Measurements from ENCODE around the gene POU2AF1.

Gene POU2AF1

DNA sequence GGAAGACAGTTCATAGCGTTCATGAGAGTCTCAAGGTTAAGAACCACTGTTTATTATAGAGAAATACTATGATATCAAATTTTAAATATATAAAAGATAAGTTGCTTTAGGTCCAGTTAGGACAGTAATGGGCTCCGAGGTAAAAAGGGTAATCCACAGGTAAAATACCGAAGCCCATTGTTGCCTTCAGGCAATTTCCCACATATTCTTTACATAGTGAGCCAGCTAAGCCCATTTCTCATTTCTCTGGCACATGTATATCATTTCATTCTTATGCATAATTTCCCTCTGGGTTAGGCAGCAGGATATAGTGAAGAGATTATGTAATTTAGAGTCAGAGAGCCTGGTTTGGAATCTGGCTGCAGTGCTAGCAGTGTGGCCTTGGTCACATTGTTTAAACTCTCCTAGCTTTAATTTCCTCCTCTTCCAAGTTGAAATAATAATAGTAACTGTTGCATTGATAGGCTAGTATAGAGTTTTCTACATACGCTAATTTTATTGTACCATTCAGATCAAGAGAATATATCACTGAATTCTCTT, 7.6 kb upstream of the POU2AF1 start:
- Histone ChIP-seq H3K4me3 (ENCODE audit: low read length, poor library complexity, severe bottlenecking) (no peak overlapping the region), H3K4me1 (ENCODE audit: insufficient read depth, low read length, poor library complexity, severe bottlenecking) (peaks cover 40% of the 10 kb centered on the region)

DNA sequence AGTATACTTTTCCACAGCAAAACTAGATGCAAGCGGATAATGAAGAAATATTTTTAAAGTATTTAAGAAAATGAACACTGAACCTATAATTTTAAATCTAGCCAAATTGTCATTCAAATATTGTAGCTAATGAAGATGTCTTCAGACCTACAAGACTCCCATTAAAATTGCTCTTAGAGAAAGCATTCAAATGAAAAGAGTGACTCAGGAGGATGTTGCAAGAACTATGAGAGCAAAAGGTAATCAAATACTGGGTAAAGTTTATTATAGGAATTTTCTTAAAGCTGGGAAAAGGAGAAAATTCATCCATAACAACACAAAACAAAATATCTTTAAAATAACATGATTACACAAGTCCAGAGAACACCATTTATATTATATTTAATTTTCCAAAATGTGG, 5.4 kb upstream of the POU2AF1 start:
- peaks cover 40% of the 10 kb centered on the region for H3K4me1 ChIP-seq (ENCODE audit: insufficient read depth, low read length, poor library complexity, severe bottlenecking)

More for the DNA sequence above, 7.6 kb upstream of the POU2AF1 start:
- H3K27me3 ChIP-seq (ENCODE audit: insufficient read depth, low read length, poor library complexity, severe bottlenecking): no peaks in the 10 kb centered on the region
- H3K79me2 ChIP-seq (ENCODE audit: insufficient read depth, low read length): no peaks in the 10 kb centered on the region
- H2AFZ ChIP-seq (ENCODE audit: low read length): no peak overlapping the region
- H3K36me3 ChIP-seq (ENCODE audit: insufficient read depth, low read length): no peaks in the 10 kb centered on the region
- H3K9me2 ChIP-seq (replicated peaks; ENCODE audit: low read depth, low read length): no peaks in the 10 kb centered on the region
- no peaks in the 10 kb centered on the region for H3F3A ChIP-seq (ENCODE audit: low read depth)
- TF ChIP-seq, protein P1, sequence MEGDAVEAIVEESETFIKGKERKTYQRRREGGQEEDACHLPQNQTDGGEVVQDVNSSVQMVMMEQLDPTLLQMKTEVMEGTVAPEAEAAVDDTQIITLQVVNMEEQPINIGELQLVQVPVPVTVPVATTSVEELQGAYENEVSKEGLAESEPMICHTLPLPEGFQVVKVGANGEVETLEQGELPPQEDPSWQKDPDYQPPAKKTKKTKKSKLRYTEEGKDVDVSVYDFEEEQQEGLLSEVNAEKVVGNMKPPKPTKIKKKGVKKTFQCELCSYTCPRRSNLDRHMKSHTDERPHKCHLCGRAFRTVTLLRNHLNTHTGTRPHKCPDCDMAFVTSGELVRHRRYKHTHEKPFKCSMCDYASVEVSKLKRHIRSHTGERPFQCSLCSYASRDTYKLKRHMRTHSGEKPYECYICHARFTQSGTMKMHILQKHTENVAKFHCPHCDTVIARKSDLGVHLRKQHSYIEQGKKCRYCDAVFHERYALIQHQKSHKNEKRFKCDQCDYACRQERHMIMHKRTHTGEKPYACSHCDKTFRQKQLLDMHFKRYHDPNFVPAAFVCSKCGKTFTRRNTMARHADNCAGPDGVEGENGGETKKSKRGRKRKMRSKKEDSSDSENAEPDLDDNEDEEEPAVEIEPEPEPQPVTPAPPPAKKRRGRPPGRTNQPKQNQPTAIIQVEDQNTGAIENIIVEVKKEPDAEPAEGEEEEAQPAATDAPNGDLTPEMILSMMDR (conservative IDR thresholded peaks at IDR 0.05; ENCODE audit: low read length): no peak
- no peak for TF ChIP-seq EZH2phosphoT487 (IDR thresholded peaks at IDR 0.05; ENCODE audit: borderline replicate concordance)
- no peaks in the 10 kb centered on the region for H3K9me3 ChIP-seq (ENCODE audit: insufficient read depth, low read depth, low read length)
- no peak overlapping the region for H3K9ac ChIP-seq (ENCODE audit: low read depth, low read length, poor library complexity, severe bottlenecking)
- no peak overlapping the region for H3K4me2 ChIP-seq (ENCODE audit: low read depth, low read length, poor library complexity, severe bottlenecking)
- H4K20me1 ChIP-seq (ENCODE audit: insufficient read depth, low read length, poor library complexity, severe bottlenecking): no peaks in the 10 kb centered on the region

DNA sequence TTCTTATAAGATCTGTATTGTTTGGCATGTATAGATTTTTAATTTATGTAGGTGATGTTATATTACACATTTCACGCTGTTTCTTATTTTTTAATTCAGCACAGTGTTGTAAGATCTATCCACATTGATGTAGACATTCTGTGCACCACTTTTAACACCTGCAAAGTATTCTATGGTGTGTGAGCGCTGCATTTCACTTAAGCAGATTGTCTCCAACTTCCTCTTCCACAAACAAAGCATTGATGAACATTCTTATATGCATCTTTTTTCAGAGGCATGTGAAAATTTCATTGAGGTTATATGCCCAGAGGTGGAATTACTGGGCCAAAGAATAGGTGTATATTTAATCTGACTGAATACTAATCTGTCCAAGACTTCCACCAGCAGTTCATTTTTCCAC, 3.4 kb upstream of the POU2AF1 start:
- no peak overlapping the region for H3K4me2 ChIP-seq (ENCODE audit: low read depth, low read length, poor library complexity, severe bottlenecking)
- H4K20me1 ChIP-seq (ENCODE audit: insufficient read depth, low read length, poor library complexity, severe bottlenecking): no peaks in the 10 kb centered on the region
- TF ChIP-seq, protein P1 (conservative IDR thresholded peaks at IDR 0.05; ENCODE audit: low read length): no peak
- no peak for TF ChIP-seq EZH2phosphoT487 (IDR thresholded peaks at IDR 0.05; ENCODE audit: borderline replicate concordance)
- H3K9me2 ChIP-seq (replicated peaks; ENCODE audit: low read depth, low read length): no peaks in the 10 kb centered on the region
- no peak overlapping the region for H2AFZ ChIP-seq (ENCODE audit: low read length)
- peaks cover 11% of the 10 kb centered on the region for H3K79me2 ChIP-seq (ENCODE audit: insufficient read depth, low read length)
- no peak overlapping the region for H3K9ac ChIP-seq (ENCODE audit: low read depth, low read length, poor library complexity, severe bottlenecking)
- peaks cover 35% of the 10 kb centered on the region for H3K4me1 ChIP-seq (ENCODE audit: insufficient read depth, low read length, poor library complexity, severe bottlenecking)
- no peaks in the 10 kb centered on the region for H3K27me3 ChIP-seq (ENCODE audit: insufficient read depth, low read length, poor library complexity, severe bottlenecking)
- H3F3A ChIP-seq (ENCODE audit: low read depth): no peaks in the 10 kb centered on the region
- no peak overlapping the region for H3K4me3 ChIP-seq (ENCODE audit: low read length, poor library complexity, severe bottlenecking)
- H3K9me3 ChIP-seq (ENCODE audit: insufficient read depth, low read depth, low read length): no peaks in the 10 kb centered on the region
- H3K36me3 ChIP-seq (ENCODE audit: insufficient read depth, low read length): no peaks in the 10 kb centered on the region

More for the DNA sequence above, 5.4 kb upstream of the POU2AF1 start:
- H3K4me2 ChIP-seq (ENCODE audit: low read depth, low read length, poor library complexity, severe bottlenecking): no peak overlapping the region
- no peaks in the 10 kb centered on the region for H3K36me3 ChIP-seq (ENCODE audit: insufficient read depth, low read length)
- H3K9me2 ChIP-seq (replicated peaks; ENCODE audit: low read depth, low read length): no peaks in the 10 kb centered on the region
- no peak overlapping the region for H3K4me3 ChIP-seq (ENCODE audit: low read length, poor library complexity, severe bottlenecking)
- no peaks in the 10 kb centered on the region for H4K20me1 ChIP-seq (ENCODE audit: insufficient read depth, low read length, poor library complexity, severe bottlenecking)
- no peaks in the 10 kb centered on the region for H3K27me3 ChIP-seq (ENCODE audit: insufficient read depth, low read length, poor library complexity, severe bottlenecking)
- H2AFZ ChIP-seq (ENCODE audit: low read length): no peak overlapping the region
- no peak overlapping the region for H3K9ac ChIP-seq (ENCODE audit: low read depth, low read length, poor library complexity, severe bottlenecking)
- H3K9me3 ChIP-seq (ENCODE audit: insufficient read depth, low read depth, low read length): no peaks in the 10 kb centered on the region
- H3F3A ChIP-seq (ENCODE audit: low read depth): no peaks in the 10 kb centered on the region
- H3K79me2 ChIP-seq (ENCODE audit: insufficient read depth, low read length): no peaks in the 10 kb centered on the region
- TF ChIP-seq, protein P1 (conservative IDR thresholded peaks at IDR 0.05; ENCODE audit: low read length): no peak
- TF ChIP-seq EZH2phosphoT487 (IDR thresholded peaks at IDR 0.05; ENCODE audit: borderline replicate concordance): no peak
